HG03558 (cell line): ENCODE results near the gene DIRAS2.

Source experiments
- ATAC-seq: cut with Tn5 transposase; IDR thresholded peaks from one replicate; pipeline ENCODE4 v1.9.1; 2021; ENCODE audit warnings: moderate number of reproducible peaks; ENCODE audit not compliant: unreplicated experiment; ENCODE audit errors: extremely low read depth

The DIRAS2 gene

DNA sequence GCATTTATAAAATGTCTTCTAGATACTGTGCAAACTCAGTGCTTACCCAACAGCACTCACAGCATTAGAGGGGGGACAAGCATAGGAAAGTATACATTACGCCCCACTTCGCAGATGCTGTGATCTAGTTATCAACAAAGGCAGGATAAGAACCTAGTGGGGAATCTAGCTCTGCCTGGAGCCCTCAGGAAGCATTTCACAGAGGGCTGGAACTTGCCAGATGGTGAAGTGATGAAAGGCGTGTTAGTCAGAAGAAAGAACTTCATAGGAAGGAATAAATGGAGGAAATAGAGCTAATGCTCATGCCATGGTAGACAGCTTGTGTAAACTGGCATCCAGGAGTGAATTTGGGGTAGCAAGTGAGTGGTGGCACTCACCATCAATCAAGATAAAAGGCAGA, 25.8 kb downstream of the DIRAS2 start:
- no peak for ATAC-seq

DNA sequence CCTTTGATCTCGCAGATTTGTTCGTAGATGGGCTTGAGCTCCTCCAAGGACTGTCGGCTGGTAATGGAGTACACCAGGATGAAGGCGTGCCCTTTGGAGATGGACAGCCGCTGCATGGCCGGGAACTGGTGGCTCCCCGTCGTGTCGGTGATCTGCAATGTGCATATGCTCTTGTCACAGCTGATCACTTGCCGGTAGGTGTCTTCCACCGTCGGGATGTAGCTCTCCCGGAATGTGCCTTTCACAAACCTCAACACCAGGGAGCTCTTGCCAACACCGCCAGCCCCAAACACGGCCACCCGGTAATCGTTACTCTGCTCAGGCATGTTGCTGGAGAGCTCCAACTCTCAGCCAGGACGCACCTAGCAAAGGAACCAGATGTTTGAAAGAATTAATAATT, 29.1 kb downstream of the DIRAS2 start:
- ATAC-seq = no peak

DNA sequence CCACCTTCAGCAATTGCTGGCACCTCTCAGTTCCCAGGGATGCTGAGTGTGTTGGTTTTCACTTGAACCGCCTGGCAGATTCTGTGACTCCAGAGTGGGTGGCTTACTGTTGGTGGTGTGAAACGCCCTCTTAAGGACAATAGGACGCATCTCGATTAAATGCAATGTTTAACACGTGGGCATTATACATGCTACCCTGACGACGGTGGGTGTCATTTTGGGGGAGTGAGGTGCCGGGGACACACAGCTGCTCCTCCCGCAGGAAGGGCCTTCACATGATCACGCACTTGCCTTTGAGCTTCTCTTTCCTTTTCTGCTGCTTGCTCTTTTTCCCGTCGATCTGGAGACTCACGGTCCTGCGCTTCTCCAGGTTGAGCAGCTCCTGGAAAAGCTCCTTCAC, 29.7 kb downstream of the DIRAS2 start:
- no peak for ATAC-seq

DNA sequence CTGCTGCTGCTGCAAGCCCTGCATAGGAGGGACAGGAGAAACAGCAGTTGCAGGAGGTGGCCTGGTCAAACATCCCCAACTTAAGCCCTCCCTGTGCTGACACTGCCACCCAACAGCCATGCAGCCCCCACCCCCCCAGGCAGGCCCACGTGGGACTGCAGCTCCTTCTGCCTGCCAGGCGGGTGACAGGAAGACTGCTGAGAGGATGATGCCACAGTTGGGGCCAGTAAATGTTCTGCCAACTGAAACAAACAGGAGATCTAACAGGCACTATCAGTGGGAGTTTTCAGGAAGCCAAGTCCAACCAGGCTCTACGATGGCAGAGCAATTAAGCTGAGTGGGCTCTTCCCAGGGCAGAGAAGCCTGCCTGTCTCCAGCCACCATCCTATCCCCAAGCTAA, 31.1 kb downstream of the DIRAS2 start:
- no peak for ATAC-seq

DNA sequence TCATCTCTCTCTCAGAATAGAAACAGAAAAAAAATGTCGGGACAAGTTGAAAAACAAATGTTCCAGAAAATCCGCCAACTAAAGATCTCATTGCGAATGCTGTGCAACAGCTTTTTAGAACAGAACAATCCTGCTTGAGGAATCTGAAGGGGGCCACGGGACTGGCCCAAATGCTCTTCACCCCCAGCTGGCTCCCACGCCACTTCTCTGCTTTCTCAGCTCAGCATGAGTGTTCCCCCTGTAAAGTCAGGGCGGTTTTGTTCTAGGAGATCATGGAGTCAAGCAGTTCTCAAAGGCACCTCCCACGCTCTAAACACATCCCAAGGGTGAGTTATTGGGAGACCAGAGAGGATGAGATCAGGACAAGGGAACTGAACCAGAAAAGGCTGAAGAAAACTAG, 31.5 kb downstream of the DIRAS2 start:
- ATAC-seq = no peak

DNA sequence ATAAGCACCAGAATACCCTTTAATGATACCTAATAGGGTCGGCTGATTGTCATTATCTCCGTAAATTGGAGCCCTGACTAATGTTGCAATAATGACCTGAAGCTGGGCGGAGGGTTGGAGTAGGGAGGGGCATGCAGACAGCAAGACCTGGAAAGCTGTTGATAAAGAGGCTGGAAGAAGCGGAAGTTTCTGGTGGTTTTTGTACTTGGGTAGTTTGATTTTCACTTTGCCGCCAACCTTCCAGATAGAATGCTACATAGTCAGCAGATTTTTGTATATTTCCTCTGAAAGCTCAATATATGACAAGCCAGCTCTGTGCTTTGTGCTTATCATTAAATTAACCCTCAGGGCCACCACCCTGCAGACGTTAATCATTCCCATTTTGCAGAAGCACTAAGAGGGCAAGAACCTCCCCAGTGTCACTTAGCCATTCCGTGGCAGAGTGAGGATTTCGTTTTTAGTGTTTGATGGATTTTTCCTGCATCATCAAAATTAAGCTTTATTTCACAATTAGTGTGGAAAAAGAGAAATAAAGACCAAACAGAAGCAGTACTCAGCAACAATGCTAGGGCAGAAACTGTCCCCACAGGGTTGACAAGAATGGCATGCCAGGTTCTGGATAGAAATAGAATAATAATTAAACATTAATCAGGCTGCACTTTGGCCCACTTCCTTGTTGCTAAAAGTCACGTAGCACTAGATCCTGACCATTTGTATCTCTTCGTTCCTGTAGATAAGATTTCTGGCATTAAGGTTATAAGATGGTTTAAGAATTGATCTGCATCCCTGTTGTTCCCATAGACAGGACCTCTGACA, 34.7 kb downstream of the DIRAS2 start:
- no peak for ATAC-seq

DNA sequence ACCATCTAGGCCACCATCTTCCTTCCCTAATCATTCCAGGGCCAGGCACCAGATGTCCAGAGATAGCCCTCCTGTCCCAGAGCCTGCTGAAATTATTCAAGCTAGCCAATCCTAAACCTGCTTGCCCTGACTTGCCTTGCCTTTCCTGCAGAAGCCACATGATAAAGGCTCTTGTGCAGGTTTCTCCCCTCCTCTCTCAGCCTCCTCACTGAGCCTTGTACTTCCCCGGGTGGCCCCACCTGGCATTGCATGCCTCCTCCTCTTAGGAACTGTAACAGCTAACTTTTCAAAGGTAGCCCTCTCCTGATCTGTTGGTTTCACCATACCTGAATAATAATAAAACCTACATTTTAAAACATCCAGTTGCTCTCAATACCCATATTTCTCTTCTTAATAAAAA, 42.6 kb downstream of the DIRAS2 start:
- no peak for ATAC-seq

DNA sequence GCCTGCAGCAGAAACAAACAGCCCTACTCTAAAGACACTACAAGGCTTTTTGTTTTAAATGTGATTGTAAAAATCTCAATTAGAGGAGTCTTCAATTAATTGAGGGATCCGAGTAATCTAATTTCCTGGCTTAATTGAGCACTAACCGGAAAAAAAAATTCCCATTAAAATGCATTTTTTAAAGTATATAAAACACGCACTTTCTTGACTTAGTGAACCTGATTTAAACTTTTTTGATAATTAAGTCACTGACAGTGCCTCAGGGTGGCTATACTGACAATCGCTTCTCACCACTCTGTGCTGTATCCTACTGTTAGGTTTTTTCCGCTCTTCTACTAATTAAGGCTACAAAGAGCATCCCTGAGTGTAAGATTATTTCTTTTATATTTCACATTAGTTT, 44.4 kb downstream of the DIRAS2 start:
- no peak for ATAC-seq

DNA sequence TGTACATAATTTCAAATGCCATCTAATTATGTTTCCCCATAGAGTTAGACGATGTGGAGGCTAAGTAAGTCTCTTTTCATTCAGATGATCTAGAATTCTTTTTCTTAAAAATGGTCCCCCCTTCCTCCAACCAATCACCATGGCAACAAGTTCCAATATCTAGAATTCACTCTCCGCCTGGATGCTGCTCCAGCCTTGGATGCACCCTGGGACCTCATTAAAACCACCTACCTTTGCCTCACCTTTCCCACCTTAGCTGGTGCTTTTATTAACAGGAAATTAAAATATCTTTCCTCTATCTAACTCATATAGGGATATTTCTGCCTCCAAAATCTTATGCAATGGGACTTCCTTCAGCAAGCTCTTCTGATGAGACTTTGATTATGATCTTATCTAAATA, 49.0 kb downstream of the DIRAS2 start:
- no peak for ATAC-seq

DNA sequence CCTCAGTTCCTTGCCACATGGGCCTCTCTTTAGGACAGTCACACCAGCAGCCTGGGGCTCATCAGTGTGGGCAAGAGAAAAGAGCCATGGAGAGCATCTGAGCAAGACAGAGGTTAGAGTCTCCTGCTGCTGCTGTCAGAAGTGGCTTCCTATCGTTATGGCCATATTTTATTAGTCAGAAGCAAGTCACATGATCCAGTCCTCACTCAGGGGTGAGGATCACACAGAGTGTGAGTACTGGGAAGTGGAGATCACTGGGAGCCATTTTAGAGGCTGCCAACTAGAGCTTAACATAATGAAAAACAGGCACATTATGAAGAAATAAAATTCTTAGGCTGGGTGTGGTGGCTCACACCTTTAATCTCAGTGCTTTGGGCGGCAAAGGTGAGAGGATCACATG, 62.0 kb downstream of the DIRAS2 start:
- no peak for ATAC-seq

DNA sequence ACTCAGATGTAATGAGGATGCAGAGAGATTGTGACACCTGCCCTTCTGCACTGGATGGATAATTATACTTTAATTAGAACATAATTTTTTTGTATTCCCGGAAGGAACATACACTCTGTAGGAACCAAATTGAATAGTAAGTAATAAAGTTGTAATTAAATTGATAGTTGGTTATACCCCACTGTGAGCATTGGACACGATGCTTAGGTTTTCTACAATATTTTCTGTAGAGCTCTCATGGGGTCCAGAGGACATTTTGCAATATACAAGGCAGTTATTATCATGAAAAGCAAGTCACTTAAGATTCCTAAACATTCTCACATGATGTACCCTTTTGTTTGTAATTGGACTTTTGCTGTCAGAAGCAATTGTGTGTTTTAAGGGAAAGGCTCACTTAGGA, 63.4 kb downstream of the DIRAS2 start:
- no peak for ATAC-seq

DNA sequence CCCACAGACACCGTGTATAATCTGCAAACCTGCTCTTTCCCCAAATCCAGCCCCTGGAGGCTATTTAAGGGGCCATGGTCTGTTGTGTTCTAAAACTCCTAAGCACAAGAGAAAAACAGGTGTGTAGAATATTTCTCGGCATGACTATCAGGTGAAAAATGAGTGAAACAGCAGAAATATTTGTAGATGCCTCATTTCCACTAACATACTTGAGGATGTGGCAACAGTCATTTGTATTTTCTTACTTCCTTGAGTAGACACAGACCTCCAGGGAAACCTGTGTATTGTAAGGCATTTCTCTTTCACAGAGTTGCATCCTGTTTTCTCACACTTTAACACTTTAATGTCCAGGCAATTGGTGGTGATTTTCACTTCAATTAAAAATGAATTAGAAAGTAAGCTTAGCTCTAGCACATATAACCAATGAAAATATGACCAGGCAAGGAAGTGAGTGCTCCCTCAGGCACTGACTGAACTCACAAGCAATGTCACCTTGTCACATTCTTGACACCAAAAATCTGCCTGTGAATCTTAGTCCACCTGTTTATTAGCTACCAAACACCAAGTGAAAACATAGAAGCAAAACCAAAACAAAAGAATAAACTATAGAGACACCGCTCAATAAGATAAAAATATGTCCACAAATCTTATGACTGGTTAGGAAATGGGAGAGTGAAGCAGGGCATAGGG, 64.4 kb downstream of the DIRAS2 start:
- ATAC-seq = no peak

DNA sequence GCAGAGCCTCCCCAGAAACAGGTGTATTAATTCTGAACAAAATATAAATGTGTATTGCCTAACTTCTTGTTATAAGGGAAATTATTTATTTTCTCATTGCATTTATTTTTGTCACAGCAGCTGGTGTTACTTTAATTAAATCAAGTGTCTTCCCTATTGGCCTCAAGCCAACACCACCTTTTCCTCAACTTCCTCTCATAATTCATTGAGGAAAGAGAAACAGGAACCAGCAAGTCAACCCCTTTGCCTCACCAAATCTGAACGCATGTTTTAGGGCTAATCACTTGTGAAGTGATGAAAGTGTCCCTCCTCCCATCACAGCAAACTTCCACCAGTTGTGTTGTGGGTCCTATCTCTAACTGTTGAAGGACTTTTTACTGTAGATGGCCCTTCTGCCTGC, 73.1 kb downstream of the DIRAS2 start:
- ATAC-seq = no peak

DNA sequence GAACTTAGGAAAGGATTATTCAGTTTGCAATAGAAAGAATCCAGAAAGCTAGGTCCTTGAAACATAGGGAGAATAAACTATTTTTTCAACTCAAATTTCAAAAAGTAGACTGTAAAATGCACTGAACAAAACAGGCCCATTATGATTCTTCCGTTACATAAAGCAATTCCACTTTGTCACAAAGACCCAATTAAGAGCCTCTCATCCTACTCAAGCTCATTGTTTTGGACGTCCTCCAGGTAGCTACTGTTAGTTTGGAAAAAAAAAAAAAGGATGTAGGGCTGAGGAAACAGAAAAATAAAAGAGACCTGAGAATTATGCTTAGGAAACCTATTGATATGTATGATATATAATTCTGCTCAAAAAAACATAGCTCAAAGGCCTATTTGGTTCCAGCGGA, 74.0 kb downstream of the DIRAS2 start:
- ATAC-seq = no peak

DNA sequence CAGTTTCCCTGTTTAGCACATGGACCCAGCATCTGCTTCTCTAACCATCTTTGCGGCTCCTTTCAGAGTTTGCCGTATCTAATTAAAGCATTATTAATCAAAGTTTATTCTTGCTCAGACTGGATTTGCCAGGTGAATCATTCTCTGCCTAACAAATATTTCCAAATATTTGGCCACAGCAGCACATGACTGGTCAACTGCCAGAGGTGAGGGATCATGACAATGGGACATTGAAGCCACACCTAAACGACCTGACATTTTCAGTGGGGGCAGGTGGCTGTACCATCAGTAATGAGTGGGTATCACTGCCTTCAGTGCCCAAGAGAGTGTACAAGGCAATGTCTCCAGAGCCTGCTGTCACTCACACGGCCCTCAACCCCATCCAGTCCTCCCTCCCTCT, 80.4 kb downstream of the DIRAS2 start:
- ATAC-seq = no peak
